Coronary artery (tissue), 2 donors: ENCODE data around the gene CILP.

Experiments used
- DNase-seq: peaks from one replicate; pipeline ENCODE4 v3.0.0-alpha.2; 2017; ENCODE audit warnings: low spot score
- H3K27ac ChIP-seq, 2 donors: fragments of 200-600 bp; sonication (generic); one replicate each; pipeline ENCODE4 v1.5.1; 2016 to 2019
- H3K4me3 ChIP-seq: fragments of 200-600 bp; sonication (generic); 2 replicates; pipeline ENCODE4 v1.5.1; 2016; ENCODE audit warnings: mild to moderate bottlenecking, moderate library complexity
- CTCF ChIP-seq: fragments of 200-600 bp; sonication (generic); IDR thresholded peaks from one replicate; pipeline ENCODE4 v1.5.1; 2019; ENCODE audit warnings: antibody characterized with exemption

The CILP gene

GRCh38 chr15:65204931-65205660 lies 6.2 kb downstream of the CILP start:
- TF ChIP-seq CTCF, result no peak
- H3K4me3 ChIP-seq, result no peak overlapping the region
- no peak for DNase-seq
- H3K27ac ChIP-seq, result no peak overlapping the region

- H3K4me3 ChIP-seq, result no peak overlapping the region
- DNase-seq, result no peak
- H3K27ac ChIP-seq, result no peak overlapping the region
- no peak for TF ChIP-seq CTCF
These were observed 6.9 kb downstream of the CILP start for GRCh38 chr15:65204236-65204930.

GRCh38 chr15:65201918-65202317 lies 9.4 kb downstream of the CILP start:
- no peak for TF ChIP-seq CTCF
- Histone ChIP-seq H3K27ac (no peak overlapping the region), H3K4me3 (no peak overlapping the region)
- DNase-seq, result no peak

- no peak for DNase-seq
- no peak overlapping the region for H3K27ac ChIP-seq
- no peak overlapping the region for H3K4me3 ChIP-seq
- no peak for TF ChIP-seq CTCF
These were observed 12.7 kb downstream of the CILP start for GRCh38 chr15:65198571-65198970.

- Histone ChIP-seq H3K4me3 (no peak overlapping the region), H3K27ac (no peak overlapping the region)
- no peak for TF ChIP-seq CTCF
- DNase-seq, result no peak
These were observed 14.0 kb downstream of the CILP start for GRCh38 chr15:65197337-65197645.

GRCh38 chr15:65196637-65197336 lies 14.5 kb downstream of the CILP start:
- no peak for DNase-seq

More at GRCh38 chr15:65196637-65197336, 14.5 kb downstream of the CILP start:
- Histone ChIP-seq H3K4me3 (no peak overlapping the region), H3K27ac (no peak overlapping the region)
- no peak for TF ChIP-seq CTCF
